D721Med (cell line): ENCODE results near the gene ALDH1A2.
"Not testable (repeated sequence)": the region's sequence is repeated elsewhere in the genome, so short reads cannot be mapped to it uniquely, and the experiment has no call there.

Experiments
- DNase-seq: peaks from one replicate; pipeline ENCODE4 v3.0.0; 2011; ENCODE audit warnings: low spot score; ENCODE audit not compliant: insufficient read length
- FAIRE-seq: peaks from 2 replicates; lab custom pipeline; 2011; peaks lifted over from hg19 to GRCh38; lab: Jason Lieb, UNC
- CTCF ChIP-seq: IDR thresholded peaks from 2 replicates; pipeline ENCODE4 v1.5.1; 2012; ENCODE audit warnings: mild to moderate bottlenecking, control low read depth; ENCODE audit not compliant: insufficient read depth; ENCODE audit errors: missing control alignments

Gene ALDH1A2

GRCh38 chr15:58081891-58082290, 16.4 kb upstream of the ALDH1A2 start:
- no peak for FAIRE-seq
- no peak for TF ChIP-seq CTCF
- no peak for DNase-seq

- no peak for TF ChIP-seq CTCF
- no peak for DNase-seq
- no peak for FAIRE-seq
These were observed 15.9 kb upstream of the ALDH1A2 start for GRCh38 chr15:58081456-58081855.

- DNase-seq, FAIRE-seq: not testable (repeated sequence)
These were observed 15.4 kb upstream of the ALDH1A2 start for GRCh38 chr15:58080959-58081358.

- FAIRE-seq = no peak
- no peak for TF ChIP-seq CTCF
- DNase-seq = no peak
These were observed 14.9 kb upstream of the ALDH1A2 start for GRCh38 chr15:58080398-58080797.

GRCh38 chr15:58078591-58078990, 13.1 kb upstream of the ALDH1A2 start:
- DNase-seq = no peak
- no peak for TF ChIP-seq CTCF
- no peak for FAIRE-seq

GRCh38 chr15:58077427-58077826, 11.9 kb upstream of the ALDH1A2 start:
- FAIRE-seq (no peak), DNase-seq (no peak)
- peak; percentile 21 for TF ChIP-seq CTCF

- DNase-seq (no peak), FAIRE-seq (no peak)
- no peak for TF ChIP-seq CTCF
These were observed 8.9 kb upstream of the ALDH1A2 start for GRCh38 chr15:58074452-58074851.

GRCh38 chr15:58070801-58071418, 5.4 kb upstream of the ALDH1A2 start:
- no peak for DNase-seq
- peak; percentile 91 for TF ChIP-seq CTCF
- no peak for FAIRE-seq
